H9 (cell line): ENCODE results near the gene ANKRD11. TPM values are rescaled to one million over a fixed set of nuclear protein-coding genes. Genes with fewer than 3 reads are reported as not detected.
A peak's percentile ranks its signal among the peaks of the same experiment; 100 is the strongest.

Experiments
- DNase-seq: peaks from one replicate; pipeline ENCODE4 v3.0.0-alpha.2; 2017
- H2AFZ ChIP-seq: one replicate; pipeline ENCODE4 v1.6.1; 2013; ENCODE audit warnings: mild to moderate bottlenecking, low read length, control low read depth, moderate library complexity
- H2AK5ac ChIP-seq: 2 replicates; pipeline ENCODE4 v1.6.1; 2013; ENCODE audit warnings: low read length, control low read depth, mixed read lengths; ENCODE audit not compliant: insufficient read length
- H2BK120ac ChIP-seq: one replicate; pipeline ENCODE4 v1.6.1; 2013; ENCODE audit warnings: low read depth, mild to moderate bottlenecking, low read length, control low read depth, inconsistent platforms; ENCODE audit not compliant: poor library complexity, severe bottlenecking
- H2BK12ac ChIP-seq: 2 replicates; pipeline ENCODE4 v1.6.1; 2013; ENCODE audit warnings: low read length, control low read depth, mixed read lengths, low read depth; ENCODE audit not compliant: insufficient read length
- H2BK15ac ChIP-seq: 2 replicates; pipeline ENCODE4 v1.6.1; 2013; ENCODE audit warnings: low read depth, low read length, control low read depth
- H2BK20ac ChIP-seq: one replicate; pipeline ENCODE4 v1.6.1; 2013; ENCODE audit warnings: low read depth, mild to moderate bottlenecking, low read length, control low read depth, inconsistent platforms; ENCODE audit not compliant: poor library complexity, severe bottlenecking
- H2BK5ac ChIP-seq: 2 replicates; pipeline ENCODE4 v1.6.1; 2013; ENCODE audit warnings: low read length, control low read depth, mixed read lengths; ENCODE audit not compliant: insufficient read length
- H3K14ac ChIP-seq: 2 replicates; pipeline ENCODE4 v1.6.1; 2013; ENCODE audit warnings: low read length, control low read depth; ENCODE audit not compliant: insufficient read depth
- H3K18ac ChIP-seq: 2 replicates; pipeline ENCODE4 v1.6.1; 2013; ENCODE audit warnings: low read depth, mild to moderate bottlenecking, mixed read lengths, low read length, control low read depth; ENCODE audit not compliant: insufficient read length
- H3K23ac ChIP-seq: 2 replicates; pipeline ENCODE4 v1.6.1; 2013; ENCODE audit warnings: low read length, control low read depth, mixed read lengths, low read depth; ENCODE audit not compliant: insufficient read length
- H3K23me2 ChIP-seq: 2 replicates; pipeline ENCODE4 v1.6.1; 2013; ENCODE audit warnings: low read depth, mild to moderate bottlenecking, mixed read lengths, low read length, control low read depth; ENCODE audit not compliant: insufficient read length, poor library complexity, severe bottlenecking
- H3K27ac ChIP-seq: 2 replicates; pipeline ENCODE4 v1.5.1; 2013; ENCODE audit warnings: low read length, control low read depth, mixed read lengths, low read depth; ENCODE audit not compliant: insufficient read length
- H3K27me3 ChIP-seq: 2 replicates; pipeline ENCODE4 v1.6.1; 2013; ENCODE audit warnings: low read length, control low read depth, inconsistent platforms; ENCODE audit not compliant: insufficient read depth
- H3K4ac ChIP-seq: 2 replicates; pipeline ENCODE4 v1.6.1; 2013; ENCODE audit warnings: low read depth, mild to moderate bottlenecking, control low read depth, inconsistent platforms, low read length, moderate library complexity
- H3K4me1 ChIP-seq: 2 replicates; pipeline ENCODE4 v1.6.1; 2013; ENCODE audit warnings: low read length, control low read depth, inconsistent platforms; ENCODE audit not compliant: insufficient read depth
- H3K4me2 ChIP-seq: 2 replicates; pipeline ENCODE4 v1.6.1; 2013; ENCODE audit warnings: low read length, control low read depth, mixed read lengths; ENCODE audit not compliant: insufficient read length, insufficient read depth
- H3K56ac ChIP-seq: 2 replicates; pipeline ENCODE4 v1.6.1; 2013; ENCODE audit warnings: low read depth, mild to moderate bottlenecking, mixed read lengths, low read length, control low read depth; ENCODE audit not compliant: insufficient read length
- H3K79me1 ChIP-seq: 2 replicates; pipeline ENCODE4 v1.6.1; 2013; ENCODE audit warnings: low read depth, mild to moderate bottlenecking, moderate library complexity, low read length, control low read depth, inconsistent platforms; ENCODE audit not compliant: insufficient read depth, poor library complexity, severe bottlenecking
- H3K79me2 ChIP-seq: 2 replicates; pipeline ENCODE4 v1.6.1; 2013; ENCODE audit warnings: low read length, control low read depth, inconsistent platforms; ENCODE audit not compliant: insufficient read depth
- H3K9ac ChIP-seq: 2 replicates; pipeline ENCODE4 v1.6.1; 2013; ENCODE audit warnings: low read length, control low read depth, mixed read lengths; ENCODE audit not compliant: insufficient read length; ENCODE audit errors: extremely low read depth
- H3K9me3 ChIP-seq: one replicate; pipeline ENCODE4 v1.6.1; 2013; ENCODE audit warnings: low read depth, low read length, inconsistent platforms; ENCODE audit not compliant: control insufficient read depth
- H3T11ph ChIP-seq: one replicate; pipeline ENCODE4 v1.6.1; 2013; ENCODE audit warnings: mild to moderate bottlenecking, low read length, control low read depth, inconsistent platforms
- H4K20me1 ChIP-seq: one replicate; pipeline ENCODE4 v1.6.1; 2013; ENCODE audit not compliant: control insufficient read depth, insufficient read length, insufficient read depth
- H4K5ac ChIP-seq: 2 replicates; pipeline ENCODE4 v1.6.1; 2013; ENCODE audit warnings: low read depth, mild to moderate bottlenecking, mixed read lengths, low read length, control low read depth; ENCODE audit not compliant: insufficient read length
- H4K8ac ChIP-seq: replicated peaks from 2 replicates; pipeline ENCODE4 v1.6.1; 2013; ENCODE audit warnings: low read length, control low read depth, mixed read lengths, low read depth; ENCODE audit not compliant: insufficient read length
- H4K91ac ChIP-seq: 2 replicates; pipeline ENCODE4 v1.6.1; 2013; ENCODE audit warnings: low read depth, mild to moderate bottlenecking, moderate library complexity, mixed read lengths, low read length, control low read depth; ENCODE audit not compliant: insufficient read length
- H3K27ac Mint-ChIP-seq, 3 experiments: 2 replicates in 2 of 3; 3 replicates in 1 of 3; pipeline ENCODE4 v1.8.0; 2020 to 2021; ENCODE audit warnings: mixed read lengths in 3 of 3, mild to moderate bottlenecking in 1 of 3, moderate library complexity in 1 of 3
- H3K27me3 Mint-ChIP-seq: 2 replicates; pipeline ENCODE4 v1.8.0; 2021; ENCODE audit warnings: low read depth, mild to moderate bottlenecking, moderate library complexity, mixed read lengths
- H3K36me3 Mint-ChIP-seq, 3 experiments: 2 replicates in 2 of 3; 3 replicates in 1 of 3; pipeline ENCODE4 v1.8.0; 2020 to 2021; ENCODE audit warnings: low read depth in 3 of 3, mixed read lengths in 3 of 3; ENCODE audit not compliant: insufficient read depth in 1 of 3
- H3K4me1 Mint-ChIP-seq, 2 experiments: 2 replicates each; pipeline ENCODE4 v1.8.0; 2020; ENCODE audit warnings: mixed read lengths in 2 of 2
- H3K4me3 Mint-ChIP-seq, 2 experiments: 2 replicates in 1 of 2; 3 replicates in 1 of 2; pipeline ENCODE4 v1.8.0; 2020 to 2021; ENCODE audit warnings: mild to moderate bottlenecking in 2 of 2, mixed read lengths in 2 of 2, moderate library complexity in 1 of 2
- H3K9me3 Mint-ChIP-seq, 2 experiments: 2 replicates in 1 of 2; 3 replicates in 1 of 2; pipeline ENCODE4 v1.8.0; 2020; ENCODE audit warnings: mild to moderate bottlenecking in 2 of 2, mixed read lengths in 2 of 2, moderate library complexity in 1 of 2
- WGBS: extraction: QIAGEN DNeasy Blood & Tissue Kit; methylation state at CpG from one replicate; pipeline ENCODE4 v1.1.7; 2013; ENCODE audit warnings: missing lambda C conversion rate, low lambda C conversion rate, mixed read lengths; ENCODE audit not compliant: insufficient read length; ENCODE audit errors: extremely low coverage; 5-methylcytosine and 5-hydroxymethylcytosine counted together
- total RNA-seq: library from RNA; stranded (reverse); gene quantifications from 2 replicates; pipeline ENCODE4 v1.2.1, GENCODE V29; 2021
- TF ChIP-seq, protein P1 (sequence below): fragments of 200-600 bp; sonication (generic); conservative IDR thresholded peaks from 3 replicates; pipeline ENCODE4 v1.8.0; 2021; ENCODE audit warnings: antibody characterized with exemption, mild to moderate bottlenecking

Gene ANKRD11
- total RNA-seq, 1 experiment from 2014 or later = 181 TPM

DNA sequence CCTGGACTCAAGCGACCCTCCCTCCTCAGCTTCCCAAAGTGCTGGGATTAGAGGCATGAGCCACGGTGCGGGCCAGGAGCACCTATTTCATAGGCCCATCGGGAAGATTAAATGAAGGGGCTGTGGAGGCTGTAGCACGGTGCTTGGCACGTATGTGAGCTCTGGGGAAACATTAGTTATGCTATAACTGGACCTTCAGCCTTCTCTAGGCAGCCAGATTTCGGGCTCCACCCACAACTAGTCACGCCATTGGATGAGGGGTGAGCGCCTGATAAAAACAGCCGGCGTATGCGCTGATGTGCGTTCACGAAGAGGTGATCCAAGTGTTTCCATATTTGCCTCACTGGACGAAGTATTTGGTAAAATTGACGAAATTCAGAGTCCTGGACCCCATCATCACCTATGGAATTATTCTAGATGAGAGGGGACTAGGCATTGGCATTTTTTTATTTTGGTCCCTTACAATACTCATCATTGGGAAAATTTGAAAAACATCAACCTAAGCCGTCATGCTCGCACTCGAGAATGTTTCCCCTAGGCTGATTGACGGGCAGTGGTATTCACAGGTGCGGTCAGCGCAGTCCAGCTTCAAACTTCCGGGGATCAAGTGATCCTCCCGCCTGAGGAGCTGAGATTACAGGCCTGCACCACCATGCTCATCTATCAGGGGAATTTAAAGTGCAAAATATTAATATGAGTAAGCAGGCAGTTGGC lies 1.8 kb upstream of the ANKRD11 start:
- no peak overlapping the region for H3K9ac ChIP-seq
- H2BK20ac ChIP-seq = no peak overlapping the region
- H3K4me1 ChIP-seq = peaks cover 3% of the 10 kb centered on the region; the same call in 1 of the 2 replicates
- no peak overlapping the region for H3T11ph ChIP-seq
- no peak overlapping the region for H2BK15ac ChIP-seq
- H3K4me2 ChIP-seq = peak overlapping the region; percentile 100
- peaks cover 3% of the 10 kb centered on the region for H3K79me1 ChIP-seq
- no peaks in the 10 kb centered on the region for H3K9me3 ChIP-seq
- no peak overlapping the region for H3K56ac ChIP-seq
- peaks cover 21% of the 10 kb centered on the region for H3K79me2 ChIP-seq
- Mint-ChIP-seq H3K36me3 (peaks cover 0 to 2% (median 2%) of the 10 kb centered on the region in 3 experiments; a peak in 4 of 7 replicates), H3K27me3 (no peaks in the 10 kb centered on the region), H3K4me3 (peak overlapping the region; percentile 83 to 95), H3K4me1 (peaks cover 22 to 23% of the 10 kb centered on the region in 2 experiments), H3K9me3 (peaks cover 0 to 4% of the 10 kb centered on the region in 2 experiments; a peak in 1 of 5 replicates), H3K27ac (peak overlapping the region in 1 of 3 experiments; percentile 31; a peak in 1 of 7 replicates)
- H3K27ac ChIP-seq = no peak overlapping the region
- DNase-seq = no peak
- H2BK5ac ChIP-seq = no peak overlapping the region
- no peak overlapping the region for H3K4ac ChIP-seq
- H2BK120ac ChIP-seq = no peak overlapping the region
- no peak overlapping the region for H2AK5ac ChIP-seq
- H3K23ac ChIP-seq = no peak overlapping the region
- WGBS = no CpG with 5 or more reads among the region's 24 CpGs
- no peak overlapping the region for H2BK12ac ChIP-seq
- H4K5ac ChIP-seq = no peak overlapping the region
- no peaks in the 10 kb centered on the region for H4K20me1 ChIP-seq
- H2AFZ ChIP-seq = no peak overlapping the region
- no peak overlapping the region for H3K18ac ChIP-seq
- H3K23me2 ChIP-seq = peaks cover 8% of the 10 kb centered on the region
- no peak overlapping the region for H3K14ac ChIP-seq
- TF ChIP-seq, protein P1, sequence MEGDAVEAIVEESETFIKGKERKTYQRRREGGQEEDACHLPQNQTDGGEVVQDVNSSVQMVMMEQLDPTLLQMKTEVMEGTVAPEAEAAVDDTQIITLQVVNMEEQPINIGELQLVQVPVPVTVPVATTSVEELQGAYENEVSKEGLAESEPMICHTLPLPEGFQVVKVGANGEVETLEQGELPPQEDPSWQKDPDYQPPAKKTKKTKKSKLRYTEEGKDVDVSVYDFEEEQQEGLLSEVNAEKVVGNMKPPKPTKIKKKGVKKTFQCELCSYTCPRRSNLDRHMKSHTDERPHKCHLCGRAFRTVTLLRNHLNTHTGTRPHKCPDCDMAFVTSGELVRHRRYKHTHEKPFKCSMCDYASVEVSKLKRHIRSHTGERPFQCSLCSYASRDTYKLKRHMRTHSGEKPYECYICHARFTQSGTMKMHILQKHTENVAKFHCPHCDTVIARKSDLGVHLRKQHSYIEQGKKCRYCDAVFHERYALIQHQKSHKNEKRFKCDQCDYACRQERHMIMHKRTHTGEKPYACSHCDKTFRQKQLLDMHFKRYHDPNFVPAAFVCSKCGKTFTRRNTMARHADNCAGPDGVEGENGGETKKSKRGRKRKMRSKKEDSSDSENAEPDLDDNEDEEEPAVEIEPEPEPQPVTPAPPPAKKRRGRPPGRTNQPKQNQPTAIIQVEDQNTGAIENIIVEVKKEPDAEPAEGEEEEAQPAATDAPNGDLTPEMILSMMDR = no peak
- no peak overlapping the region for H4K8ac ChIP-seq
- no peaks in the 10 kb centered on the region for H3K27me3 ChIP-seq
- H4K91ac ChIP-seq = no peak overlapping the region
